ENCODE data around the gene ITCH. TPM values are rescaled to one million over a fixed set of nuclear protein-coding genes. Genes with fewer than 3 reads are reported as not detected.

The ITCH gene
- total and polyA plus RNA-seq, 9 of the 15 experiments (the other 6 are each of a cell fraction or from before 2014, with no cell fraction given): 7.5 to 53.0 (median 22.9) TPM

DNA sequence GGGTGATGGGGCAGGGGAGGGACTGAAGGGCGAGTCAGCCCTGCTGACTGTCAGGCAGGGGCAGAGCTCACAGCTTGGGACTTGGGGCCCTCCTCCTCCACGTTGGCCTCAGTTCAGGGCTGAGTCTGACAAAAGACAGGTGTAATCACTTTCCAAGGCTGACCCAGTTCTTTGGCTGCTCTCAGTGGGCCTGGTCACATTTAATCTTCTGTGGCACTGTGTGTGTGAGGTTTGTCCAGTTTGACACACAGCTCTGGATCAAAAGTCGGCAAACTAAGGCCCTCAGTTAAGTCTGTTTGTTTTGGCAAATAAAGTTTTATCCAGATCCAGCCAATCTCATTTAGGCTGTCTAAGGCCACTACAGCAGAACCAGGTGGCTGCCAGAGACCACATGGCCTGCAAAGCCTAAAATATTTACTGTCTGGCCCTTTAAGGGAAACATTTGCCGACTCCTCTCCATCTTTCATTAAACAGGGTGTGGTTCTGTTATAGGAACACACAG lies 190.3 kb downstream of the ITCH start:
- H3K4me1 ChIP-seq (replicated peaks in 1 of 2; ENCODE audit: control insufficient read depth in 2 of 2, insufficient read depth in 2 of 2, low read length in 2 of 2): peaks cover 10 to 19% of the 10 kb centered on the region in 2 experiments; a peak in 4 of 5 replicates
- peak; percentile 65 for ATAC-seq
- H4K20me1 ChIP-seq (replicated peaks; ENCODE audit: control insufficient read depth, insufficient read depth, low read length): no peaks in the 10 kb centered on the region
- H3K9ac ChIP-seq (ENCODE audit: insufficient read depth in 1 of 2, low read depth in 2 of 2, low read length in 2 of 2): peak overlapping the region in 1 of 2 experiments; percentile 83; a peak in 1 of 4 replicates
- H2AFZ ChIP-seq (ENCODE audit: low read depth, low read length): 0 out of 2 replicates have a peak overlapping the region, but pooled peaks have one; percentile 24
- no peaks in the 10 kb centered on the region for H3K79me2 ChIP-seq (ENCODE audit: control insufficient read depth, insufficient read depth, low read length)
- 40% methylated on average over 3 of the region's 4 CpGs for WGBS (ENCODE audit: insufficient coverage, low coverage, missing lambda C conversion rate)
- H3K9me3 ChIP-seq (replicated peaks; ENCODE audit: control insufficient read depth, insufficient read depth, low read depth, low read length): no peaks in the 10 kb centered on the region
- TF ChIP-seq, protein P1, sequence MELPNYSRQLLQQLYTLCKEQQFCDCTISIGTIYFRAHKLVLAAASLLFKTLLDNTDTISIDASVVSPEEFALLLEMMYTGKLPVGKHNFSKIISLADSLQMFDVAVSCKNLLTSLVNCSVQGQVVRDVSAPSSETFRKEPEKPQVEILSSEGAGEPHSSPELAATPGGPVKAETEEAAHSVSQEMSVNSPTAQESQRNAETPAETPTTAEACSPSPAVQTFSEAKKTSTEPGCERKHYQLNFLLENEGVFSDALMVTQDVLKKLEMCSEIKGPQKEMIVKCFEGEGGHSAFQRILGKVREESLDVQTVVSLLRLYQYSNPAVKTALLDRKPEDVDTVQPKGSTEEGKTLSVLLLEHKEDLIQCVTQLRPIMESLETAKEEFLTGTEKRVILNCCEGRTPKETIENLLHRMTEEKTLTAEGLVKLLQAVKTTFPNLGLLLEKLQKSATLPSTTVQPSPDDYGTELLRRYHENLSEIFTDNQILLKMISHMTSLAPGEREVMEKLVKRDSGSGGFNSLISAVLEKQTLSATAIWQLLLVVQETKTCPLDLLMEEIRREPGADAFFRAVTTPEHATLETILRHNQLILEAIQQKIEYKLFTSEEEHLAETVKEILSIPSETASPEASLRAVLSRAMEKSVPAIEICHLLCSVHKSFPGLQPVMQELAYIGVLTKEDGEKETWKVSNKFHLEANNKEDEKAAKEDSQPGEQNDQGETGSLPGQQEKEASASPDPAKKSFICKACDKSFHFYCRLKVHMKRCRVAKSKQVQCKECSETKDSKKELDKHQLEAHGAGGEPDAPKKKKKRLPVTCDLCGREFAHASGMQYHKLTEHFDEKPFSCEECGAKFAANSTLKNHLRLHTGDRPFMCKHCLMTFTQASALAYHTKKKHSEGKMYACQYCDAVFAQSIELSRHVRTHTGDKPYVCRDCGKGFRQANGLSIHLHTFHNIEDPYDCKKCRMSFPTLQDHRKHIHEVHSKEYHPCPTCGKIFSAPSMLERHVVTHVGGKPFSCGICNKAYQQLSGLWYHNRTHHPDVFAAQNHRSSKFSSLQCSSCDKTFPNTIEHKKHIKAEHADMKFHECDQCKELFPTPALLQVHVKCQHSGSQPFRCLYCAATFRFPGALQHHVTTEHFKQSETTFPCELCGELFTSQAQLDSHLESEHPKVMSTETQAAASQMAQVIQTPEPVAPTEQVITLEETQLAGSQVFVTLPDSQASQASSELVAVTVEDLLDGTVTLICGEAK (IDR thresholded peaks at IDR 0.05): peak; percentile 59; the same call in 1 of the 2 replicates
- TF ChIP-seq, protein P1 (CRISPR knock-in tag; IDR thresholded peaks at IDR 0.05): no peak
- TF ChIP-seq ZNF347 (CRISPR knock-in tag; IDR thresholded peaks at IDR 0.05; ENCODE audit: low read depth) (no peak), ZFP36 (IDR thresholded peaks at IDR 0.05; ENCODE audit: low read depth, low read length, partially characterized antibody) (peak; percentile 64)
- in situ Hi-C loops (cut with MboI): no loop called here
- H3K36me3 ChIP-seq (ENCODE audit: control insufficient read depth, insufficient read depth, low read length): no peaks in the 10 kb centered on the region
- H3K4me2 ChIP-seq (ENCODE audit: insufficient read depth, low read length): no peak overlapping the region
- no peaks in the 10 kb centered on the region for H3K27me3 ChIP-seq (ENCODE audit: control insufficient read depth in 2 of 2, insufficient read depth in 2 of 2, low read length in 2 of 2)
- H3K4me3 ChIP-seq: no peak overlapping the region
- no TSS peak for BruUV-seq (replicated peaks)
- ChIA-PET CTCF (ENCODE audit: low intra/inter-chr PET ratio) (no interaction called here), POLR2A (interaction anchor here (1.0 kb wide), 4 partner anchors 9 to 38 kb away, joined by 3 to 7 read pairs (median 4); no protein-coding TSS in a partner anchor)
- no peak overlapping the region for H3K27ac ChIP-seq (ENCODE audit: extremely low read depth, low read depth, low read length)
- H3K9me1 ChIP-seq (ENCODE audit: control insufficient read depth, insufficient read depth, low read length): peaks cover 10% of the 10 kb centered on the region
- DNase-seq (ENCODE audit: extremely low read depth in 1 of 4, low spot score in 3 of 4): peak in 1 of 4 experiments; percentile 11
- intact Hi-C loops (cut with micrococcal nuclease): no loop called here
- no peak for FAIRE-seq
